PC-3 (cell line): ENCODE results near the gene EXOG.

Source experiments
- EZH2 ChIP-seq: fragments of 300-600 bp; sonication (generic); IDR thresholded peaks from one replicate; pipeline ENCODE4 v1.6.1; 2017; ENCODE audit warnings: antibody characterized with exemption, mild to moderate bottlenecking, low read length; ENCODE audit not compliant: unreplicated experiment
- EZH2phosphoT487 ChIP-seq: fragments of 300-600 bp; sonication (generic); IDR thresholded peaks from 2 replicates; pipeline ENCODE4 v1.6.1; 2018; ENCODE audit warnings: mild to moderate bottlenecking, antibody characterized with exemption, low read length, borderline replicate concordance
- TF ChIP-seq, protein P1 (sequence below): fragments of 300-600 bp; sonication (generic); conservative IDR thresholded peaks from 2 replicates; pipeline ENCODE4 v1.5.1; 2017; ENCODE audit warnings: antibody characterized with exemption, low read depth, mild to moderate bottlenecking, low read length

DNA sequence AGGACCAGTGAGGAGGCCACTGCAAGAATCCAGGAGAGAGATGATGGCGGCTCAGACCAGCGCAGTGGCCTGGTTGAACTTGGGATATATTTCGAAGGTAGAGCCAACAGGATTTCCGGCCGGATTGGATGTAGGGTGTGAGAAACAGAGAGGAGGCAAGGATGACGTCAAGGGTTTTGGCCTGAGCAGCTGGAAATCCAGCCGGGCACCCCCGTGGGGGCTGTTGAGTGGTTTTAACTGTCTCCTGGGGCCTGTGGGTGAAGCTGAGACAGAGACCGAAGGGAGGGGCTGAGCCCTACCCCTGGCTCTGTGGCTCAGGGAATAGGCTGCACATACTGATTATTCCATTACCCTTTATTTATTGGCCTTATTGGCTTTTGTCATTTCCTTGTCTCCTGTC, 45.7 kb downstream of the EXOG start:
- TF ChIP-seq, protein P1, sequence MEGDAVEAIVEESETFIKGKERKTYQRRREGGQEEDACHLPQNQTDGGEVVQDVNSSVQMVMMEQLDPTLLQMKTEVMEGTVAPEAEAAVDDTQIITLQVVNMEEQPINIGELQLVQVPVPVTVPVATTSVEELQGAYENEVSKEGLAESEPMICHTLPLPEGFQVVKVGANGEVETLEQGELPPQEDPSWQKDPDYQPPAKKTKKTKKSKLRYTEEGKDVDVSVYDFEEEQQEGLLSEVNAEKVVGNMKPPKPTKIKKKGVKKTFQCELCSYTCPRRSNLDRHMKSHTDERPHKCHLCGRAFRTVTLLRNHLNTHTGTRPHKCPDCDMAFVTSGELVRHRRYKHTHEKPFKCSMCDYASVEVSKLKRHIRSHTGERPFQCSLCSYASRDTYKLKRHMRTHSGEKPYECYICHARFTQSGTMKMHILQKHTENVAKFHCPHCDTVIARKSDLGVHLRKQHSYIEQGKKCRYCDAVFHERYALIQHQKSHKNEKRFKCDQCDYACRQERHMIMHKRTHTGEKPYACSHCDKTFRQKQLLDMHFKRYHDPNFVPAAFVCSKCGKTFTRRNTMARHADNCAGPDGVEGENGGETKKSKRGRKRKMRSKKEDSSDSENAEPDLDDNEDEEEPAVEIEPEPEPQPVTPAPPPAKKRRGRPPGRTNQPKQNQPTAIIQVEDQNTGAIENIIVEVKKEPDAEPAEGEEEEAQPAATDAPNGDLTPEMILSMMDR, result no peak
- no peak for TF ChIP-seq EZH2
- TF ChIP-seq EZH2phosphoT487, result no peak
